Peyer's patch (tissue), 4 donors: ENCODE results near the gene CDKAL1.

Source experiments
- CTCF ChIP-seq, 6 experiments: fragments of 450-650 bp in 4 of 6; fragments of 200-600 bp in 2 of 6; sonication (generic) in 1 of 6; IDR thresholded peaks; one replicate each; pipeline ENCODE4 v1.5.1; 2017 to 2019; ENCODE audit warnings: antibody characterized with exemption in 6 of 6, mild to moderate bottlenecking in 3 of 6, moderate library complexity in 1 of 6
- POLR2A ChIP-seq, 2 donors: fragments of 450-650 bp; IDR thresholded peaks; one replicate each; pipeline ENCODE4 v1.5.1; 2017; ENCODE audit warnings: antibody characterized with exemption in 2 of 2, mild to moderate bottlenecking in 2 of 2, moderate library complexity in 2 of 2

- TF ChIP-seq CTCF (IDR thresholded peaks at IDR 0.05) (no peak), POLR2A (IDR thresholded peaks at IDR 0.05) (no peak)
These were observed 177.8 kb downstream of the CDKAL1 start for GRCh38 chr6:20712011-20712410.
